Smooth muscle cell (in vitro differentiated cells): ENCODE measurements around the gene HOXD4. TPM values are rescaled to one million over a fixed set of nuclear protein-coding genes. Genes with fewer than 3 reads are reported as not detected.

Experiments
- DNase-seq: peaks from one replicate; lab custom pipeline; 2025; ENCODE audit not compliant: unreplicated experiment; lab: John Stamatoyannopoulos, UW
- H2AFZ ChIP-seq: fragments of 200-600 bp; sonication (generic); 2 replicates; pipeline ENCODE4 v1.6.0; 2016; ENCODE audit warnings: antibody characterized with exemption, low read depth, mild to moderate bottlenecking
- H3F3A ChIP-seq: fragments of 200-600 bp; sonication (generic); 2 replicates; pipeline ENCODE4 v1.6.0; 2017; ENCODE audit warnings: antibody characterized with exemption, low read depth
- H3K27ac ChIP-seq: fragments of 200-600 bp; sonication (generic); 2 replicates; pipeline ENCODE4 v1.5.1; 2016; ENCODE audit warnings: low read depth, mild to moderate bottlenecking
- H3K27me3 ChIP-seq: fragments of 200-600 bp; sonication (generic); 2 replicates; pipeline ENCODE4 v1.6.1; 2016; ENCODE audit warnings: low read depth, mild to moderate bottlenecking
- H3K36me3 ChIP-seq: fragments of 200-600 bp; sonication (generic); 2 replicates; pipeline ENCODE4 v1.5.1; 2016; ENCODE audit warnings: low read depth
- H3K4me1 ChIP-seq: fragments of 200-600 bp; sonication (generic); 2 replicates; pipeline ENCODE4 v1.5.1; 2016; ENCODE audit warnings: low read depth
- H3K4me2 ChIP-seq: fragments of 200-600 bp; sonication (generic); 2 replicates; pipeline ENCODE4 v1.6.0; 2016; ENCODE audit warnings: mild to moderate bottlenecking
- H3K4me3 ChIP-seq: fragments of 200-600 bp; sonication (generic); 2 replicates; pipeline ENCODE4 v1.5.1; 2016; ENCODE audit warnings: mild to moderate bottlenecking
- H3K79me2 ChIP-seq: fragments of 200-600 bp; sonication (generic); 2 replicates; pipeline ENCODE4 v1.6.0; 2016; ENCODE audit warnings: low read depth, mild to moderate bottlenecking
- H3K9ac ChIP-seq: fragments of 200-600 bp; sonication (generic); 2 replicates; pipeline ENCODE4 v1.6.0; 2016; ENCODE audit warnings: low read depth
- H3K9me3 ChIP-seq: fragments of 200-600 bp; sonication (generic); replicated peaks from 2 replicates; pipeline ENCODE4 v1.5.1; 2016; ENCODE audit warnings: low read depth
- H4K20me1 ChIP-seq: fragments of 200-600 bp; sonication (generic); 2 replicates; pipeline ENCODE4 v1.6.0; 2016; ENCODE audit warnings: low read depth
- WGBS: methylation state at CpG from one replicate; pipeline ENCODE4 v1.1.7; 2016; ENCODE audit warnings: low lambda C conversion rate; 5-methylcytosine and 5-hydroxymethylcytosine counted together
- polyA plus RNA-seq: library from polyadenylated mRNA; unstranded; fragments of >200 nt; fragmentation: Nextera tagmentation; extraction: Ambion mirVana; gene quantifications from 2 replicates; pipeline ENCODE4 v1.2.1, GENCODE V29; 2016
- total RNA-seq: library from RNA; depleted of rRNA; stranded (reverse); fragments of >200 nt; gene quantifications from 2 replicates; pipeline ENCODE4 v1.2.3, GENCODE V29; 2014
- TF ChIP-seq, protein P1 (sequence below): fragments of 200-600 bp; sonication (generic); IDR thresholded peaks from 2 replicates; pipeline ENCODE4 v1.5.1; 2017; ENCODE audit warnings: borderline replicate concordance, mild to moderate bottlenecking, antibody characterized with exemption; ENCODE audit not compliant: insufficient read depth, poor library complexity, severe bottlenecking

The HOXD4 gene
- total and polyA plus RNA-seq, 2 experiments from 2014 or later, result not detected

DNA sequence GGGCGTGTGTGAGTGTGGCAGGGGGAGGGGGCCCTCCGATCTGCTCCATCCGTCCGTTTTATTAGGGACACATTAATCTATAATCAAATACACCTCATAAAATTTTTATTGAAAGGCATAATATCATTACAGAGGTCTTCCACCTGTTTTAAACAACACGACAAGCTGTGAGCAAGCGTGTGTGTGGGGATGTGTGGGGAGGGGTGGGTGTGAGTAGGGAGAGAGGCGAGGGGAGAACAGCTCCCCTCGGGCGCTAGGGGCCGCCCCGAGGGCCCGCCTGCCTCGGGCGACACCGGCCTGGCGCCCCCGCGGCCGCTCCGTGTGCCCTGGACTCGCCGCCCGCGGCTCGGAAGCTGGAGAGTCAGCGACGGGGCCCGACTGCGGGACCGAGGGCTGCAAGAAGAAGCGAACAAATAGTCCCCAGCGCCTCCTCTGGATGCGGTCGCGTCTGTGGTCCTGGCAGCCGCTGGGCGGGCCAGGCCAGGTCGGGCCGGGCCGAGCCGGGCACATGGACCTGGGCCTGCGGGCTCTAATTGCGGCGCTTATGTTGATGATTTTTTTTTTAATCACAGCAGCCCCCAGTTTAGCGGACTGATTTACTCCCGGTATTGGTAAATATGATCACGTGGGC lies 29.2 kb upstream of the HOXD4 start:
- peak overlapping the region; percentile 87 for H3K4me2 ChIP-seq
- H3K4me1 ChIP-seq, result no peaks in the 10 kb centered on the region
- TF ChIP-seq, protein P1, sequence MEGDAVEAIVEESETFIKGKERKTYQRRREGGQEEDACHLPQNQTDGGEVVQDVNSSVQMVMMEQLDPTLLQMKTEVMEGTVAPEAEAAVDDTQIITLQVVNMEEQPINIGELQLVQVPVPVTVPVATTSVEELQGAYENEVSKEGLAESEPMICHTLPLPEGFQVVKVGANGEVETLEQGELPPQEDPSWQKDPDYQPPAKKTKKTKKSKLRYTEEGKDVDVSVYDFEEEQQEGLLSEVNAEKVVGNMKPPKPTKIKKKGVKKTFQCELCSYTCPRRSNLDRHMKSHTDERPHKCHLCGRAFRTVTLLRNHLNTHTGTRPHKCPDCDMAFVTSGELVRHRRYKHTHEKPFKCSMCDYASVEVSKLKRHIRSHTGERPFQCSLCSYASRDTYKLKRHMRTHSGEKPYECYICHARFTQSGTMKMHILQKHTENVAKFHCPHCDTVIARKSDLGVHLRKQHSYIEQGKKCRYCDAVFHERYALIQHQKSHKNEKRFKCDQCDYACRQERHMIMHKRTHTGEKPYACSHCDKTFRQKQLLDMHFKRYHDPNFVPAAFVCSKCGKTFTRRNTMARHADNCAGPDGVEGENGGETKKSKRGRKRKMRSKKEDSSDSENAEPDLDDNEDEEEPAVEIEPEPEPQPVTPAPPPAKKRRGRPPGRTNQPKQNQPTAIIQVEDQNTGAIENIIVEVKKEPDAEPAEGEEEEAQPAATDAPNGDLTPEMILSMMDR, result no peak
- DNase-seq, result no peak
- no peaks in the 10 kb centered on the region for H3K9me3 ChIP-seq
- peaks cover 72% of the 10 kb centered on the region for H4K20me1 ChIP-seq
- no peak overlapping the region for H2AFZ ChIP-seq
- H3K79me2 ChIP-seq, result no peaks in the 10 kb centered on the region
- WGBS, result 2% methylated on average over 43 of the region's 47 CpGs
- H3K36me3 ChIP-seq, result no peaks in the 10 kb centered on the region
- H3F3A ChIP-seq, result no peaks in the 10 kb centered on the region
- H3K9ac ChIP-seq, result no peak overlapping the region
- peaks cover 100% of the 10 kb centered on the region for H3K27me3 ChIP-seq
- no peak overlapping the region for H3K27ac ChIP-seq
- H3K4me3 ChIP-seq, result peak overlapping the region; percentile 45

DNA sequence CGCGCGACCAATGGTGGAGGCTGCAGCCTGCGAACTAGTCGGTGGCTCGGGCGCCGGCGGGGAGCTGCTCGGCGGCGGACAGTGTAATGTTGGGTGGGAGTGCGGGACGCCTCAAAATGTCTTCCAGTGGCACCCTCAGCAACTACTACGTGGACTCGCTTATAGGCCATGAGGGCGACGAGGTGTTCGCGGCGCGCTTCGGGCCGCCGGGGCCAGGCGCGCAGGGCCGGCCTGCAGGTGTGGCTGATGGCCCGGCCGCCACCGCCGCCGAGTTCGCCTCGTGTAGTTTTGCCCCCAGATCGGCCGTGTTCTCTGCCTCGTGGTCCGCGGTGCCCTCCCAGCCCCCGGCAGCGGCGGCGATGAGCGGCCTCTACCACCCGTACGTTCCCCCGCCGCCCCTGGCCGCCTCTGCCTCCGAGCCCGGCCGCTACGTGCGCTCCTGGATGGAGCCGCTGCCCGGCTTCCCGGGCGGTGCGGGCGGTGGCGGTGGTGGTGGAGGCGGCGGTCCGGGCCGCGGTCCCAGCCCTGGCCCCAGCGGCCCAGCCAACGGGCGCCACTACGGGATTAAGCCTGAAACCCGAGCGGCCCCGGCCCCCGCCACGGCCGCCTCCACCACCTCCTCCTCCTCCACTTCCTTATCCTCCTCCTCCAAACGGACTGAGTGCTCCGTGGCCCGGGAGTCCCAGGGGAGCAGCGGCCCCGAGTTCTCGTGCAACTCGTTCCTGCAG lies 28.5 kb upstream of the HOXD4 start, which contains the start of gene HOXD9:
Gene HOXD9 (plus strand): TSS at position 37 of the 728 bp plus-strand sequence. CDS start 50 bp downstream, at position 87.
- Histone ChIP-seq H3K4me1 (no peaks in the 10 kb centered on the region), H3K27me3 (peaks cover 100% of the 10 kb centered on the region), H3K36me3 (no peaks in the 10 kb centered on the region), H3K9ac (no peak within 1 kb of the TSS), H3K4me2 (peak within 1 kb of the TSS; percentile 87), H4K20me1 (peaks cover 65% of the 10 kb centered on the region), H3K27ac (no peak within 1 kb of the TSS), H3K9me3 (no peaks in the 10 kb centered on the region), H3K79me2 (no peaks in the 10 kb centered on the region), H2AFZ (no peak within 1 kb of the TSS), H3K4me3 (peak within 1 kb of the TSS; percentile 45), H3F3A (no peaks in the 10 kb centered on the region)
- DNase-seq, result no peak
- 3% methylated on average over 34 of the region's 84 CpGs for WGBS
- TF ChIP-seq, protein P1, result no peak

DNA sequence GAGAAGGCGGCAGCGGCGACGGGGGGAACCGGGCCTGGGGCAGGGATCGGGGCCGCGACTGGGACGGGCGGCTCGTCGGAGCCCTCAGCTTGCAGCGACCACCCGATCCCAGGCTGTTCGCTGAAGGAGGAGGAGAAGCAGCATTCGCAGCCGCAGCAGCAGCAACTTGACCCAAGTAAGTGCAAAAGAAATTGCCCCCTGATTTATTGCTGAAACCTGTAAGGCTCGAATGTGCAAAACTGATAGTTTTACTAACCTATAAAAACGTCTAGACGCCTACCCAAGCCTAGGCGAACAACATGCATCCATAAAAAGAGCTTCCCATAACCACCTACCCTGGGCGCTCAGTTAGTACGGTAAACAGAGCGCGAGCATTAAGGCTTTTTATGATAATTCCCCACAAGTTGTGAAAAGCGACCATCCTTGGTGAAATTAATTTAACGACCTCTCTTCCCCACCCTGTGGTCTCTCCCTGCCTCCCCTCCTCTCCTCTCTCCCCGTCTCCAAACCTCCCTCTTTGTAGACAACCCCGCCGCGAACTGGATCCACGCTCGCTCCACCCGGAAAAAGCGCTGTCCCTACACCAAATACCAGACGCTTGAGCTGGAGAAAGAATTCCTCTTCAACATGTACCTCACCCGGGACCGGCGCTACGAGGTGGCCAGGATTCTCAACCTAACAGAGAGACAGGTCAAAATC lies 27.8 kb upstream of the HOXD4 start:
- 13% methylated on average over 38 of the region's 40 CpGs for WGBS
- H3K27me3 ChIP-seq, result peaks cover 100% of the 10 kb centered on the region
- H3K4me2 ChIP-seq, result peak overlapping the region; percentile 87
- H2AFZ ChIP-seq, result no peak overlapping the region
- no peaks in the 10 kb centered on the region for H3K79me2 ChIP-seq
- DNase-seq, result no peak
- peaks cover 58% of the 10 kb centered on the region for H4K20me1 ChIP-seq
- no peak overlapping the region for H3K27ac ChIP-seq
- H3K4me3 ChIP-seq, result peak overlapping the region; percentile 45
- TF ChIP-seq, protein P1, result no peak
- H3F3A ChIP-seq, result no peaks in the 10 kb centered on the region
- H3K9ac ChIP-seq, result no peak overlapping the region
- no peaks in the 10 kb centered on the region for H3K4me1 ChIP-seq
- no peaks in the 10 kb centered on the region for H3K9me3 ChIP-seq
- no peaks in the 10 kb centered on the region for H3K36me3 ChIP-seq
